HCT116 (cell line): ENCODE measurements around the gene TCP11L2. TPM values are rescaled to one million over a fixed set of nuclear protein-coding genes. Genes with fewer than 3 reads are reported as not detected.

Source experiments
- ATAC-seq: fragments of 200-7000 bp; cut with Tn5 transposase; 2 replicates; pipeline ENCODE4 v1.9.1; 2020; ENCODE audit warnings: mild to moderate bottlenecking, moderate library complexity
- BruUV-seq: library from RNA; stranded (reverse); fragments of 400-500 nt; replicated peaks from 2 replicates; lab custom pipeline; 2021; lab: Mats Ljungman, UMichigan
- CTCF ChIA-PET: fragments of 300-600 bp; sonication (Branson Sonifier 250); formaldehyde crosslinking; loops from one replicate; lab custom pipeline; 2021; ENCODE audit warnings: antibody characterized with exemption; lab: Charles Lee
- POLR2A ChIA-PET: fragments of 300-600, 350-600 bp; sonication (Branson Sonifier 250); formaldehyde crosslinking; loops from one replicate; lab custom pipeline; 2021; ENCODE audit warnings: antibody characterized with exemption; lab: Charles Lee
- RAD21 ChIA-PET, 2 experiments: fragments of 300-600 bp; sonication (Branson Sonifier 250); formaldehyde crosslinking; loops; one replicate each; lab custom pipeline; 2023; ENCODE audit warnings: low total read pairs in 2 of 2; ENCODE audit not compliant: uncharacterized antibody in 2 of 2, unreplicated experiment in 2 of 2, low non-redundant PET in 1 of 2; lab: Charles Lee
- DNase-seq: peaks from one replicate; pipeline ENCODE4 v3.0.0-alpha.2; 2010; ENCODE audit warnings: low read depth, low spot score
- H2AFZ ChIP-seq: fragments of 200-600 bp; shearing (Covaris generic), sonication (generic); 2 replicates; pipeline ENCODE4 v1.6.1; 2017; ENCODE audit warnings: low read depth, mixed run types, mixed read lengths, antibody characterized with exemption, low read length; ENCODE audit not compliant: poor library complexity, severe bottlenecking
- H3K27ac ChIP-seq: 2 replicates; pipeline ENCODE4 v1.5.1; 2012; ENCODE audit warnings: low read depth, low read length
- H3K27me3 ChIP-seq: fragments of 200-600 bp; sonication (generic); 2 replicates; pipeline ENCODE4 v1.6.1; 2016; ENCODE audit warnings: mixed run types, low read length, mixed read lengths; ENCODE audit not compliant: insufficient read depth
- H3K36me3 ChIP-seq, 2 experiments: fragments of 200-500 bp in 1 of 2; fragments of 200-600 bp in 1 of 2; sonication (Bioruptor generic) in 1 of 2; sonication (generic) in 1 of 2; 2 replicates each; pipeline versions ENCODE4 v1.5.1 to v1.6.1; 2014 to 2016; ENCODE audit warnings: low read length in 2 of 2, inconsistent platforms in 1 of 2, mixed read lengths in 1 of 2, mixed run types in 1 of 2; ENCODE audit not compliant: insufficient read depth in 2 of 2, control insufficient read depth in 1 of 2
- H3K4me1 ChIP-seq, 2 experiments: fragments of 200-600 bp in 1 of 2; sonication (generic) in 1 of 2; 2 replicates each; pipeline versions ENCODE4 v1.5.1 to v1.6.1; 2012 to 2017; ENCODE audit warnings: low read length in 2 of 2, inconsistent platforms in 1 of 2, mild to moderate bottlenecking in 1 of 2, mixed read lengths in 1 of 2, mixed run types in 1 of 2, moderate library complexity in 1 of 2; ENCODE audit not compliant: insufficient read depth in 2 of 2, control insufficient read depth in 1 of 2
- H3K4me2 ChIP-seq: fragments of 200-600 bp; sonication (generic); 2 replicates; pipeline ENCODE4 v1.6.1; 2017; ENCODE audit warnings: mixed run types, low read length, mixed read lengths
- H3K4me3 ChIP-seq, 2 experiments: fragments of 200-600 bp in 1 of 2; sonication (generic) in 1 of 2; replicated peaks in 1 of 2; 2 replicates each; pipeline ENCODE4 v1.5.1; 2011 to 2016; ENCODE audit warnings: low read length in 2 of 2, control low read depth in 1 of 2, low read depth in 1 of 2, mild to moderate bottlenecking in 1 of 2, mixed read lengths in 1 of 2, mixed run types in 1 of 2
- H3K79me2 ChIP-seq: fragments of 200-600 bp; sonication (generic); 2 replicates; pipeline ENCODE4 v1.6.1; 2017; ENCODE audit warnings: mild to moderate bottlenecking, mixed run types, low read length, moderate library complexity, mixed read lengths; ENCODE audit not compliant: insufficient read depth
- H3K9ac ChIP-seq: fragments of 200-600 bp; sonication (generic); 2 replicates; pipeline ENCODE4 v1.6.1; 2016; ENCODE audit warnings: low read length, mixed read lengths
- H3K9me2 ChIP-seq: fragments of 200-600 bp; sonication (generic), shearing (Covaris generic); 2 replicates; pipeline ENCODE4 v1.6.1; 2017; ENCODE audit warnings: mixed run types, mild to moderate bottlenecking, moderate library complexity; ENCODE audit not compliant: insufficient read depth
- H3K9me3 ChIP-seq, 2 experiments: fragments of 200-500 bp in 1 of 2; fragments of 200-600 bp in 1 of 2; sonication (Bioruptor generic) in 1 of 2; sonication (generic) in 1 of 2; 2 replicates each; pipeline ENCODE4 v1.6.1; 2014 to 2017; ENCODE audit warnings: low read length in 2 of 2, mixed read lengths in 2 of 2, inconsistent platforms in 1 of 2, low read depth in 1 of 2, mild to moderate bottlenecking in 1 of 2, mixed run types in 1 of 2, moderate library complexity in 1 of 2; ENCODE audit not compliant: control insufficient read depth in 1 of 2, insufficient read depth in 1 of 2
- H4K20me1 ChIP-seq: fragments of 200-600 bp; sonication (generic), shearing (Covaris generic); 2 replicates; pipeline ENCODE4 v1.6.1; 2017; ENCODE audit warnings: mixed run types, mild to moderate bottlenecking, moderate library complexity; ENCODE audit not compliant: insufficient read depth
- ATF3 ChIP-seq: IDR thresholded peaks from 2 replicates; pipeline ENCODE4 v1.6.1; 2012
- CBX3 ChIP-seq: IDR thresholded peaks from 2 replicates; pipeline ENCODE4 v1.6.1; 2012; ENCODE audit warnings: low read depth
- EGR1 ChIP-seq: IDR thresholded peaks from 2 replicates; pipeline ENCODE4 v1.6.1; 2012; ENCODE audit warnings: low read depth
- EZH2 ChIP-seq: fragments of 200-600 bp; sonication (generic); IDR thresholded peaks from 2 replicates; pipeline ENCODE4 v1.6.1; 2017; ENCODE audit warnings: antibody characterized with exemption, mixed run types
- EZH2phosphoT487 ChIP-seq: fragments of 200-600 bp; IDR thresholded peaks from 2 replicates; pipeline ENCODE4 v1.6.1; 2018; ENCODE audit warnings: antibody characterized with exemption, borderline replicate concordance
- FOSL1 ChIP-seq: IDR thresholded peaks from 2 replicates; pipeline ENCODE4 v1.6.1; 2012; ENCODE audit warnings: low read depth
- JUND ChIP-seq: IDR thresholded peaks from 2 replicates; pipeline ENCODE4 v1.6.1; 2012
- MAX ChIP-seq: IDR thresholded peaks from 2 replicates; pipeline ENCODE4 v1.6.1; 2012
- POLR2A ChIP-seq: IDR thresholded peaks from 2 replicates; pipeline ENCODE4 v1.7.0; 2011; ENCODE audit warnings: borderline replicate concordance; ENCODE audit not compliant: insufficient read depth, insufficient read length; ENCODE audit errors: extremely low read depth
- POLR2AphosphoS5 ChIP-seq: IDR thresholded peaks from 2 replicates; pipeline ENCODE4 v1.6.1; 2011; ENCODE audit warnings: mild to moderate bottlenecking, low read depth, low read length, moderate library complexity
- RAD21 ChIP-seq: IDR thresholded peaks from 2 replicates; pipeline ENCODE4 v1.6.1; 2012; ENCODE audit warnings: low read depth, mild to moderate bottlenecking
- REST ChIP-seq: IDR thresholded peaks from 2 replicates; pipeline ENCODE4 v1.6.1; 2012; ENCODE audit warnings: low read depth
- SIN3A ChIP-seq: IDR thresholded peaks from 2 replicates; pipeline ENCODE4 v1.6.1; 2012; ENCODE audit warnings: low read depth
- SP1 ChIP-seq: IDR thresholded peaks from 2 replicates; pipeline ENCODE4 v1.6.1; 2012; ENCODE audit warnings: low read depth
- SRF ChIP-seq: IDR thresholded peaks from 2 replicates; pipeline ENCODE4 v1.6.1; 2012; ENCODE audit warnings: low read depth
- TCF7L2 ChIP-seq: IDR thresholded peaks from 2 replicates; pipeline ENCODE4 v1.7.0; 2011; ENCODE audit warnings: borderline replicate concordance, inconsistent platforms; ENCODE audit not compliant: insufficient read depth, insufficient read length; ENCODE audit errors: extremely low read depth
- YY1 ChIP-seq: IDR thresholded peaks from 2 replicates; pipeline ENCODE4 v1.6.1; 2011; ENCODE audit warnings: low read length, low read depth, moderate library complexity, mild to moderate bottlenecking; ENCODE audit not compliant: insufficient replicate concordance; ENCODE audit errors: extremely low read depth
- ZFX ChIP-seq: fragments of 450-650 bp; IDR thresholded peaks from 2 replicates; pipeline ENCODE4 v1.6.1; 2017
- intact Hi-C: fragments of 100-400 bp; cut with micrococcal nuclease; formaldehyde crosslinking; loops from 2 replicates; pipeline ENCODE4 v1.10.0; 2022
- total RNA-seq: library from RNA; stranded (reverse); gene quantifications from one replicate; pipeline ENCODE4 v1.2.1, GENCODE V29; 2021; ENCODE audit not compliant: unreplicated experiment
- TF ChIP-seq, protein P1 (sequence below), 3 experiments: fragments of 200-600 bp in 1 of 3; sonication (generic) in 1 of 3; IDR thresholded peaks in 2 of 3; conservative IDR thresholded peaks in 1 of 3; 2 replicates each; pipeline ENCODE4 v1.5.1; 2012 to 2017; ENCODE audit warnings: low read depth in 2 of 3, low read length in 2 of 3, antibody characterized with exemption in 1 of 3, borderline replicate concordance in 1 of 3, control low read depth in 1 of 3, mild to moderate bottlenecking in 1 of 3, mixed read lengths in 1 of 3, mixed run types in 1 of 3, moderate library complexity in 1 of 3; ENCODE audit not compliant: insufficient read depth in 1 of 3
- TF ChIP-seq, protein P2 (sequence below): IDR thresholded peaks from 2 replicates; pipeline ENCODE4 v1.6.1; 2011; ENCODE audit warnings: mild to moderate bottlenecking, low read length, moderate library complexity; ENCODE audit not compliant: insufficient replicate concordance; ENCODE audit errors: extremely low read depth

TCP11L2 gene
- total RNA-seq, 1 experiment from 2014 or later: 14.4 TPM

- Histone ChIP-seq H3K4me1 (peaks cover 6 to 19% of the 10 kb centered on the region in 2 experiments), H3K4me2 (peak overlapping the region; percentile 100; the same call in 1 of the 2 replicates), H3K4me3 (peak overlapping the region in 1 of 2 experiments; percentile 83; a peak in 1 of 4 replicates)
Observed at GRCh38 chr12:106304001-106304421, 1.5 kb downstream of the TCP11L2 start.

More at GRCh38 chr12:106304001-106304421, 1.5 kb downstream of the TCP11L2 start:
- ChIA-PET CTCF (no interaction called here), POLR2A (no interaction called here), RAD21 (no interaction called here)
- Histone ChIP-seq H3K27ac (no peak overlapping the region), H3K79me2 (no peaks in the 10 kb centered on the region), H3K9me3 (no peaks in the 10 kb centered on the region), H4K20me1 (no peaks in the 10 kb centered on the region), H3K36me3 (no peaks in the 10 kb centered on the region), H3K9ac (no peak overlapping the region), H3K9me2 (no peaks in the 10 kb centered on the region)
- DNase-seq: no peak
- no TSS peak for BruUV-seq
- TF ChIP-seq YY1: no peak
- no peak for TF ChIP-seq RAD21
- no peak for TF ChIP-seq REST
- TF ChIP-seq POLR2AphosphoS5: no peak
- TF ChIP-seq POLR2A: no peak
- no peak for TF ChIP-seq SRF
- TF ChIP-seq, protein P1, sequence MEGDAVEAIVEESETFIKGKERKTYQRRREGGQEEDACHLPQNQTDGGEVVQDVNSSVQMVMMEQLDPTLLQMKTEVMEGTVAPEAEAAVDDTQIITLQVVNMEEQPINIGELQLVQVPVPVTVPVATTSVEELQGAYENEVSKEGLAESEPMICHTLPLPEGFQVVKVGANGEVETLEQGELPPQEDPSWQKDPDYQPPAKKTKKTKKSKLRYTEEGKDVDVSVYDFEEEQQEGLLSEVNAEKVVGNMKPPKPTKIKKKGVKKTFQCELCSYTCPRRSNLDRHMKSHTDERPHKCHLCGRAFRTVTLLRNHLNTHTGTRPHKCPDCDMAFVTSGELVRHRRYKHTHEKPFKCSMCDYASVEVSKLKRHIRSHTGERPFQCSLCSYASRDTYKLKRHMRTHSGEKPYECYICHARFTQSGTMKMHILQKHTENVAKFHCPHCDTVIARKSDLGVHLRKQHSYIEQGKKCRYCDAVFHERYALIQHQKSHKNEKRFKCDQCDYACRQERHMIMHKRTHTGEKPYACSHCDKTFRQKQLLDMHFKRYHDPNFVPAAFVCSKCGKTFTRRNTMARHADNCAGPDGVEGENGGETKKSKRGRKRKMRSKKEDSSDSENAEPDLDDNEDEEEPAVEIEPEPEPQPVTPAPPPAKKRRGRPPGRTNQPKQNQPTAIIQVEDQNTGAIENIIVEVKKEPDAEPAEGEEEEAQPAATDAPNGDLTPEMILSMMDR (IDR thresholded peaks at IDR 0.05 in 2 of 3, conservative IDR thresholded peaks at IDR 0.05 in 1 of 3; ENCODE audit: borderline replicate concordance in 1 of 3, insufficient read depth in 1 of 3, low read depth in 2 of 3, low read length in 2 of 3): no peak
- TF ChIP-seq FOSL1: no peak
- TF ChIP-seq TCF7L2: no peak
- TF ChIP-seq SP1: no peak
- no peak for TF ChIP-seq CBX3
- no peak for TF ChIP-seq JUND
- no peak for TF ChIP-seq EGR1
- no peak for TF ChIP-seq EZH2
- TF ChIP-seq, protein P2, sequence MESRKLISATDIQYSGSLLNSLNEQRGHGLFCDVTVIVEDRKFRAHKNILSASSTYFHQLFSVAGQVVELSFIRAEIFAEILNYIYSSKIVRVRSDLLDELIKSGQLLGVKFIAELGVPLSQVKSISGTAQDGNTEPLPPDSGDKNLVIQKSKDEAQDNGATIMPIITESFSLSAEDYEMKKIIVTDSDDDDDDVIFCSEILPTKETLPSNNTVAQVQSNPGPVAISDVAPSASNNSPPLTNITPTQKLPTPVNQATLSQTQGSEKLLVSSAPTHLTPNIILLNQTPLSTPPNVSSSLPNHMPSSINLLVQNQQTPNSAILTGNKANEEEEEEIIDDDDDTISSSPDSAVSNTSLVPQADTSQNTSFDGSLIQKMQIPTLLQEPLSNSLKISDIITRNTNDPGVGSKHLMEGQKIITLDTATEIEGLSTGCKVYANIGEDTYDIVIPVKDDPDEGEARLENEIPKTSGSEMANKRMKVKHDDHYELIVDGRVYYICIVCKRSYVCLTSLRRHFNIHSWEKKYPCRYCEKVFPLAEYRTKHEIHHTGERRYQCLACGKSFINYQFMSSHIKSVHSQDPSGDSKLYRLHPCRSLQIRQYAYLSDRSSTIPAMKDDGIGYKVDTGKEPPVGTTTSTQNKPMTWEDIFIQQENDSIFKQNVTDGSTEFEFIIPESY: no peak
- TF ChIP-seq EZH2phosphoT487: no peak
- no peak for TF ChIP-seq ATF3
- TF ChIP-seq ZFX: no peak
- TF ChIP-seq SIN3A: no peak
- no peak for TF ChIP-seq MAX
- TF ChIP-seq, all 23 proteins: peak for 0
- H3K27me3 ChIP-seq: no peaks in the 10 kb centered on the region
- H2AFZ ChIP-seq: no peak overlapping the region
- intact Hi-C loops: loop anchor here (5.0 kb wide), 1 partner anchor 57 kb away; the partner anchor contains the start of gene CKAP4
- no peak for ATAC-seq
